Smooth muscle cell (in vitro differentiated cells): Measurements from ENCODE around the gene PIGU. TPM values are rescaled to one million over a fixed set of nuclear protein-coding genes. Genes with fewer than 3 reads are reported as not detected.

Experiments used
- DNase-seq: peaks from one replicate; lab custom pipeline; 2025; ENCODE audit not compliant: unreplicated experiment; lab: John Stamatoyannopoulos, UW
- H2AFZ ChIP-seq: fragments of 200-600 bp; sonication (generic); 2 replicates; pipeline ENCODE4 v1.6.0; 2016; ENCODE audit warnings: antibody characterized with exemption, low read depth, mild to moderate bottlenecking
- H3F3A ChIP-seq: fragments of 200-600 bp; sonication (generic); 2 replicates; pipeline ENCODE4 v1.6.0; 2017; ENCODE audit warnings: antibody characterized with exemption, low read depth
- H3K27ac ChIP-seq: fragments of 200-600 bp; sonication (generic); 2 replicates; pipeline ENCODE4 v1.5.1; 2016; ENCODE audit warnings: low read depth, mild to moderate bottlenecking
- H3K27me3 ChIP-seq: fragments of 200-600 bp; sonication (generic); 2 replicates; pipeline ENCODE4 v1.6.1; 2016; ENCODE audit warnings: low read depth, mild to moderate bottlenecking
- H3K36me3 ChIP-seq: fragments of 200-600 bp; sonication (generic); 2 replicates; pipeline ENCODE4 v1.5.1; 2016; ENCODE audit warnings: low read depth
- H3K4me1 ChIP-seq: fragments of 200-600 bp; sonication (generic); 2 replicates; pipeline ENCODE4 v1.5.1; 2016; ENCODE audit warnings: low read depth
- H3K4me2 ChIP-seq: fragments of 200-600 bp; sonication (generic); 2 replicates; pipeline ENCODE4 v1.6.0; 2016; ENCODE audit warnings: mild to moderate bottlenecking
- H3K4me3 ChIP-seq: fragments of 200-600 bp; sonication (generic); 2 replicates; pipeline ENCODE4 v1.5.1; 2016; ENCODE audit warnings: mild to moderate bottlenecking
- H3K79me2 ChIP-seq: fragments of 200-600 bp; sonication (generic); 2 replicates; pipeline ENCODE4 v1.6.0; 2016; ENCODE audit warnings: low read depth, mild to moderate bottlenecking
- H3K9ac ChIP-seq: fragments of 200-600 bp; sonication (generic); 2 replicates; pipeline ENCODE4 v1.6.0; 2016; ENCODE audit warnings: low read depth
- H3K9me3 ChIP-seq: fragments of 200-600 bp; sonication (generic); replicated peaks from 2 replicates; pipeline ENCODE4 v1.5.1; 2016; ENCODE audit warnings: low read depth
- H4K20me1 ChIP-seq: fragments of 200-600 bp; sonication (generic); 2 replicates; pipeline ENCODE4 v1.6.0; 2016; ENCODE audit warnings: low read depth
- WGBS: methylation state at CpG from one replicate; pipeline ENCODE4 v1.1.7; 2016; ENCODE audit warnings: low lambda C conversion rate; 5-methylcytosine and 5-hydroxymethylcytosine counted together
- polyA plus RNA-seq: library from polyadenylated mRNA; unstranded; fragments of >200 nt; fragmentation: Nextera tagmentation; extraction: Ambion mirVana; gene quantifications from 2 replicates; pipeline ENCODE4 v1.2.1, GENCODE V29; 2016
- total RNA-seq: library from RNA; depleted of rRNA; stranded (reverse); fragments of >200 nt; gene quantifications from 2 replicates; pipeline ENCODE4 v1.2.3, GENCODE V29; 2014
- TF ChIP-seq, protein P1 (sequence below): fragments of 200-600 bp; sonication (generic); IDR thresholded peaks from 2 replicates; pipeline ENCODE4 v1.5.1; 2017; ENCODE audit warnings: borderline replicate concordance, mild to moderate bottlenecking, antibody characterized with exemption; ENCODE audit not compliant: insufficient read depth, poor library complexity, severe bottlenecking

The PIGU gene
- total and polyA plus RNA-seq, 2 experiments from 2014 or later = 46.5 to 50.2 TPM

DNA sequence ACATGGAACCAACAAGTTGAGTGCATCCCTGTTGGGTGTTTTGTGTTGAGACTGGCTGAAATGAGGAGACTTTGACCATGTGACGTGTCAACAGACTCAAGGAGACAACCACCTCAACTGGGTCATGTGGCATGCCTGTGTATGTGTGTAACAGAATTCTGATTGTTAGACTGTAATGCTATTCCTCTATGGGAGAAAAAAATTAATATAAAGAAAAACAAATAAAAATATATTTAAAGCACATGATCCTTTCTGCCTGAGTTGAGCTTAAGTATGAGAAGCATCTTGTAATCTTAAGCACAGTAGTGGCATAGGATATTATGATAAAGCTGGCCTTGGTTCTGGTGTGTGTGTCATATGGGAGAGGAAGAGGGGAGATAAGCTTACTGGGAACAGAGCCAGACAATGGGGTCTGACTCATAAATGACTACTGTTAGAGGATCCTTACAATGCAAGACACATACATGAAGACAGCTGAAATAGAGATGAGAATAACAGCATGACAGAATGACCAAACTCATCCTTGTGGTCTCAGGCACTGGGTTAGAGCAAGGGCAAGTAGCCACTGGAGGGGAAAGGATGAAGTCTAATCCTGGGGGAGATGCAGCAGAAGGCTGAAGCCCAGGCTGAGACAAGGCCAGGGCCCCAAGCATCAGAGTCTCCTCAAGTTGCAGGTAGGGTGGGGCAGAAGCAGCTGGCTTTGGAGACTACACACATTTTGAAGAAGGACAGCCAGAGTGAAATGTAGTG lies 36.5 kb upstream of the PIGU start:
- H3K9me3 ChIP-seq = no peaks in the 10 kb centered on the region
- peaks cover 27% of the 10 kb centered on the region for H3F3A ChIP-seq
- WGBS = 62% methylated on average over 1 of the region's 1 CpG
- H3K4me1 ChIP-seq = peaks cover 3% of the 10 kb centered on the region
- peaks cover 35% of the 10 kb centered on the region for H4K20me1 ChIP-seq
- no peaks in the 10 kb centered on the region for H3K79me2 ChIP-seq
- H3K27ac ChIP-seq = peak overlapping the region; percentile 73
- no peaks in the 10 kb centered on the region for H3K27me3 ChIP-seq
- no peak for DNase-seq
- H3K4me2 ChIP-seq = peak overlapping the region; percentile 59
- H3K9ac ChIP-seq = no peak overlapping the region
- no peak overlapping the region for H3K4me3 ChIP-seq
- H2AFZ ChIP-seq = no peak overlapping the region
- TF ChIP-seq, protein P1, sequence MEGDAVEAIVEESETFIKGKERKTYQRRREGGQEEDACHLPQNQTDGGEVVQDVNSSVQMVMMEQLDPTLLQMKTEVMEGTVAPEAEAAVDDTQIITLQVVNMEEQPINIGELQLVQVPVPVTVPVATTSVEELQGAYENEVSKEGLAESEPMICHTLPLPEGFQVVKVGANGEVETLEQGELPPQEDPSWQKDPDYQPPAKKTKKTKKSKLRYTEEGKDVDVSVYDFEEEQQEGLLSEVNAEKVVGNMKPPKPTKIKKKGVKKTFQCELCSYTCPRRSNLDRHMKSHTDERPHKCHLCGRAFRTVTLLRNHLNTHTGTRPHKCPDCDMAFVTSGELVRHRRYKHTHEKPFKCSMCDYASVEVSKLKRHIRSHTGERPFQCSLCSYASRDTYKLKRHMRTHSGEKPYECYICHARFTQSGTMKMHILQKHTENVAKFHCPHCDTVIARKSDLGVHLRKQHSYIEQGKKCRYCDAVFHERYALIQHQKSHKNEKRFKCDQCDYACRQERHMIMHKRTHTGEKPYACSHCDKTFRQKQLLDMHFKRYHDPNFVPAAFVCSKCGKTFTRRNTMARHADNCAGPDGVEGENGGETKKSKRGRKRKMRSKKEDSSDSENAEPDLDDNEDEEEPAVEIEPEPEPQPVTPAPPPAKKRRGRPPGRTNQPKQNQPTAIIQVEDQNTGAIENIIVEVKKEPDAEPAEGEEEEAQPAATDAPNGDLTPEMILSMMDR = no peak
- H3K36me3 ChIP-seq = no peaks in the 10 kb centered on the region

GRCh38 chr20:34712525-34713192 lies 35.8 kb upstream of the PIGU start:
- no peaks in the 10 kb centered on the region for H3K9me3 ChIP-seq
- WGBS = 95% methylated on average over 5 of the region's 5 CpGs
- no peaks in the 10 kb centered on the region for H3K79me2 ChIP-seq
- no peak overlapping the region for H2AFZ ChIP-seq
- no peak overlapping the region for H3K4me3 ChIP-seq
- no peak overlapping the region for H3K9ac ChIP-seq
- H3K4me1 ChIP-seq = peaks cover 3% of the 10 kb centered on the region
- peak overlapping the region; percentile 73 for H3K27ac ChIP-seq
- no peak for DNase-seq
- peaks cover 37% of the 10 kb centered on the region for H4K20me1 ChIP-seq
- TF ChIP-seq, protein P1 = no peak
- H3K4me2 ChIP-seq = peak overlapping the region; percentile 59
- H3K27me3 ChIP-seq = no peaks in the 10 kb centered on the region
- H3F3A ChIP-seq = peaks cover 27% of the 10 kb centered on the region
- H3K36me3 ChIP-seq = no peaks in the 10 kb centered on the region

GRCh38 chr20:34711813-34712430 lies 35.0 kb upstream of the PIGU start:
- Histone ChIP-seq H3F3A (peaks cover 27% of the 10 kb centered on the region), H3K9me3 (no peaks in the 10 kb centered on the region), H3K9ac (no peak overlapping the region), H3K4me3 (no peak overlapping the region), H4K20me1 (peaks cover 40% of the 10 kb centered on the region), H3K27ac (no peak overlapping the region), H3K4me2 (no peak overlapping the region), H3K79me2 (no peaks in the 10 kb centered on the region), H3K27me3 (no peaks in the 10 kb centered on the region), H3K4me1 (peaks cover 3% of the 10 kb centered on the region), H3K36me3 (no peaks in the 10 kb centered on the region), H2AFZ (no peak overlapping the region)
- TF ChIP-seq, protein P1 = no peak
- DNase-seq = no peak
- 96% methylated on average over 3 of the region's 3 CpGs for whole genome bisulfite sequencing
